SH-SY5Y (cell line): ENCODE results near the gene ZNF668.

Source experiments
- GATA2 ChIP-seq: IDR thresholded peaks from 2 replicates; pipeline ENCODE4 v1.6.1; 2011; ENCODE audit warnings: mild to moderate bottlenecking, low read depth, low read length
- GATA3 ChIP-seq: IDR thresholded peaks from 2 replicates; pipeline ENCODE4 v1.6.1; 2011; ENCODE audit warnings: low read depth, mild to moderate bottlenecking, low read length, moderate library complexity

GRCh38 chr16:31085411-31085810, 11.4 kb upstream of the ZNF668 start:
- no peak for TF ChIP-seq GATA2
- TF ChIP-seq GATA3: no peak
